ENCODE measurements around the gene IL1RN.

DNA sequence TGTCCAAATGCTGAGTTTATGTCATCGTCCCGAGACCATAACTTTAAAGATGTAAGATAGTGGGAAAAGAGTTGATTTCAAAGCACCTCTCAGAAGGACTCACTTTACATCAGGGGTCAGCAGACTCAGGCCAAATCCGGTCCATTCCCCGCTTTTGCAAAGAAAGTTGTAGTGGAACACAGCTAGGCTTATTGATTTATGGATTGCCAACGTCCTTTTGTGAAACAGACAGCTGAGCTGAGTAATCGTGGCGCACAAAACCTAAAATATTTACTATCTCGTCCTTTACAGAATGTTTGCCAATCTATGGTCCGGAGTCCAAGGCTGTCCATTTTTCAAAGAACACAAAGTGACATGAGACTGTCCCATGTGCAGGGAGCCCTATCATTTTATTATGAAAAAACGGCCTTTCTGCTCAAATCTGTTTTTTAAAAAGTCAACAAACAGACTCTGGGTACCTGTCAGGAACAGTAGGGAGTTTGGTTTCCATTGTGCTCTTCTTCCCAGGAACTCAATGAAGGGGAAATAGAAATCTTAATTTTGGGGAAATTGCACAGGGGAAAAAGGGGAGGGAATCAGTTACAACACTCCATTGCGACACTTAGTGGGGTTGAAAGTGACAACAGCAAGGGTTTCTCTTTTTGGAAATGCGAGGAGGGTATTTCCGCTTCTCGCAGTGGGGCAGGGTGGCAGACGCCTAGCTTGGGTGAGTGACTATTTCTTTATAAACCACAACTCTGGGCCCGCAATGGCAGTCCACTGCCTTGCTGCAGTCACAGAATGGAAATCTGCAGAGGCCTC lies at the start of gene IL1RN:
- TF ChIP-seq EZH2phosphoT487 (IDR thresholded peaks at IDR 0.05; ENCODE audit: insufficient read depth, low read depth) (no peak), EZH2 (IDR thresholded peaks at IDR 0.05; ENCODE audit: insufficient read depth, poor library complexity, severe bottlenecking) (no peak)
